ENCODE results near the gene POM121L12.

The POM121L12 gene

GRCh38 chr7:53035499-53036412 is at the start of gene POM121L12:
TSS of gene POM121L12 (plus strand) at chr7:53035633. CDS start at chr7:53035672, 39 bp downstream.
- DNase-seq = no peak

GRCh38 chr7:52992001-52992400 is 43.4 kb upstream of the POM121L12 start:
- DNase-seq = no peak

- no peak for DNase-seq
These were observed 42.8 kb upstream of the POM121L12 start for GRCh38 chr7:52992479-52993162.

- DNase-seq = no peak
These were observed 39.8 kb upstream of the POM121L12 start for GRCh38 chr7:52995676-52996075.

- no peak for DNase-seq
These were observed 34.2 kb upstream of the POM121L12 start for GRCh38 chr7:53001221-53001620.

- no peak for DNase-seq
These were observed 33.0 kb upstream of the POM121L12 start for GRCh38 chr7:53002389-53002788.

- DNase-seq = no peak
These were observed 31.6 kb upstream of the POM121L12 start for GRCh38 chr7:53003653-53004445.

GRCh38 chr7:53013925-53014324 is 21.5 kb upstream of the POM121L12 start:
- no peak for DNase-seq

- DNase-seq = no peak
These were observed 20.0 kb upstream of the POM121L12 start for GRCh38 chr7:53015463-53015862.

GRCh38 chr7:53022893-53023292 is 12.5 kb upstream of the POM121L12 start:
- no peak for DNase-seq

- no peak for DNase-seq
These were observed 13.2 kb downstream of the POM121L12 start for GRCh38 chr7:53048638-53049037.

- no peak for DNase-seq
These were observed 15.0 kb downstream of the POM121L12 start for GRCh38 chr7:53050433-53050832.

GRCh38 chr7:53059591-53059990 is 24.2 kb downstream of the POM121L12 start:
- no peak for DNase-seq

- no peak for DNase-seq
These were observed 24.6 kb downstream of the POM121L12 start for GRCh38 chr7:53060066-53060465.

GRCh38 chr7:53062796-53063195 is 27.4 kb downstream of the POM121L12 start:
- no peak for DNase-seq

- no peak for DNase-seq
These were observed 33.2 kb downstream of the POM121L12 start for GRCh38 chr7:53068673-53069072.

GRCh38 chr7:53070883-53071282 is 35.5 kb downstream of the POM121L12 start:
- DNase-seq = no peak

All from inflammatory macrophage treated with lipopolysaccharide for 1 hour (primary cell).